WTC11 (cell line): Measurements from ENCODE around the gene TMEM39A. TPM values are rescaled to one million over a fixed set of nuclear protein-coding genes. Genes with fewer than 3 reads are reported as not detected.

Source experiments
- ATAC-seq: fragments of 200-7000 bp; cut with Tn5 transposase; 2 replicates; pipeline ENCODE4 v1.10.0; 2021; ENCODE audit warnings: mild to moderate bottlenecking, moderate library complexity
- CTCF ChIA-PET: fragments of 300-600 bp; sonication (Branson Sonifier 250); formaldehyde crosslinking; loops from one replicate; lab custom pipeline; 2021; ENCODE audit warnings: antibody characterized with exemption; lab: Charles Lee
- POLR2A ChIA-PET: fragments of 350-600 bp; sonication (Branson Sonifier 250); formaldehyde crosslinking; loops from one replicate; lab custom pipeline; 2021; ENCODE audit warnings: antibody characterized with exemption; lab: Charles Lee
- DNase-seq: peaks from one replicate; pipeline ENCODE4 v3.0.0; 2021; ENCODE audit warnings: low spot score
- H3K27ac Mint-ChIP-seq: 2 replicates; pipeline ENCODE4 v1.8.0; 2021; ENCODE audit warnings: mixed read lengths
- H3K27me3 Mint-ChIP-seq: 2 replicates; pipeline ENCODE4 v1.8.0; 2021; ENCODE audit warnings: low read depth, mild to moderate bottlenecking, moderate library complexity, mixed read lengths
- H3K36me3 Mint-ChIP-seq: 2 replicates; pipeline ENCODE4 v1.8.0; 2021; ENCODE audit warnings: mixed read lengths
- H3K4me1 Mint-ChIP-seq: 2 replicates; pipeline ENCODE4 v1.8.0; 2022; ENCODE audit warnings: mixed read lengths
- H3K4me3 Mint-ChIP-seq: 2 replicates; pipeline ENCODE4 v1.8.0; 2021; ENCODE audit warnings: mild to moderate bottlenecking, moderate library complexity, mixed read lengths
- H3K9me3 Mint-ChIP-seq: 2 replicates; pipeline ENCODE4 v1.8.0; 2021; ENCODE audit warnings: mixed read lengths
- ATF1 ChIP-seq: sonication (generic); formaldehyde crosslinking; IDR thresholded peaks from 2 replicates; pipeline ENCODE4 v1.8.1; 2023; ENCODE audit warnings: mild to moderate bottlenecking, moderate library complexity, missing genetic modification reagents
- CREB1 ChIP-seq: sonication (generic); formaldehyde crosslinking; IDR thresholded peaks from 2 replicates; pipeline ENCODE4 v1.8.0; 2023; ENCODE audit warnings: mild to moderate bottlenecking, missing genetic modification reagents
- ESRRA ChIP-seq: sonication (generic); formaldehyde crosslinking; IDR thresholded peaks from 2 replicates; pipeline ENCODE4 v1.8.1; 2022; ENCODE audit warnings: mild to moderate bottlenecking, missing genetic modification reagents, borderline replicate concordance
- GABPB1 ChIP-seq: sonication (generic); formaldehyde crosslinking; IDR thresholded peaks from 2 replicates; pipeline ENCODE4 v1.8.1; 2023; ENCODE audit warnings: mild to moderate bottlenecking, missing genetic modification reagents
- GRHL2 ChIP-seq: fragments of 250-450 bp; sonication (Bioruptor Pico); IDR thresholded peaks from 2 replicates; pipeline ENCODE4 v1.8.0; 2022; ENCODE audit warnings: mild to moderate bottlenecking, moderate library complexity; ENCODE audit not compliant: insufficient replicate concordance, severe bottlenecking
- JAZF1 ChIP-seq: fragments of 250-450 bp; sonication (Bioruptor Pico); IDR thresholded peaks from 2 replicates; pipeline ENCODE4 v1.9.0; 2021; ENCODE audit warnings: moderate library complexity, mild to moderate bottlenecking, inconsistent platforms
- MYBL2 ChIP-seq: sonication (generic); formaldehyde crosslinking; IDR thresholded peaks from 2 replicates; pipeline ENCODE4 v1.8.1; 2023; ENCODE audit warnings: mild to moderate bottlenecking, moderate library complexity, missing genetic modification reagents
- NFATC4 ChIP-seq: fragments of 250-450 bp; sonication (Bioruptor Pico); IDR thresholded peaks from 2 replicates; pipeline ENCODE4 v1.9.0; 2021; ENCODE audit warnings: mild to moderate bottlenecking
- SMAD4 ChIP-seq: sonication (generic); formaldehyde crosslinking; IDR thresholded peaks from 2 replicates; pipeline ENCODE4 v1.8.0; 2022; ENCODE audit warnings: mild to moderate bottlenecking, missing genetic modification reagents
- SP1 ChIP-seq: sonication (generic); formaldehyde crosslinking; conservative IDR thresholded peaks from 2 replicates; pipeline ENCODE4 v1.8.1; 2022; ENCODE audit warnings: missing genetic modification reagents
- TEAD4 ChIP-seq: sonication (generic); formaldehyde crosslinking; IDR thresholded peaks from 2 replicates; pipeline ENCODE4 v1.8.0; 2022; ENCODE audit warnings: mild to moderate bottlenecking, missing genetic modification reagents
- ZNF416 ChIP-seq: fragments of 250-450 bp; sonication (Bioruptor Pico); IDR thresholded peaks from 2 replicates; pipeline ENCODE4 v1.9.0; 2021; ENCODE audit warnings: mild to moderate bottlenecking, inconsistent platforms
- total RNA-seq: library from RNA; stranded (reverse); gene quantifications from 3 replicates; pipeline ENCODE4 v1.2.3, GENCODE V29; 2021
- TF ChIP-seq, protein P1 (sequence below): sonication (generic); formaldehyde crosslinking; IDR thresholded peaks from 2 replicates; pipeline ENCODE4 v1.8.1; 2023; ENCODE audit warnings: mild to moderate bottlenecking, missing genetic modification reagents
- TF ChIP-seq, protein P2 (sequence below): fragments of 250-450 bp; sonication (Bioruptor Pico); IDR thresholded peaks from 2 replicates; pipeline ENCODE4 v1.9.0; 2021; ENCODE audit warnings: mild to moderate bottlenecking, borderline replicate concordance
- TF ChIP-seq, protein P3 (sequence below): sonication (generic); formaldehyde crosslinking; IDR thresholded peaks from 2 replicates; pipeline ENCODE4 v1.8.1; 2022; ENCODE audit warnings: mild to moderate bottlenecking, moderate library complexity, missing genetic modification reagents
- TF ChIP-seq, protein P4 (sequence below): fragments of 250-450 bp; sonication (Bioruptor Pico); IDR thresholded peaks from 2 replicates; pipeline ENCODE4 v2.1.2; 2022; ENCODE audit warnings: mild to moderate bottlenecking, moderate library complexity
- TF ChIP-seq, protein P5 (sequence below): sonication (generic); formaldehyde crosslinking; IDR thresholded peaks from 2 replicates; pipeline ENCODE4 v1.8.0; 2023; ENCODE audit warnings: missing genetic modification reagents
- TF ChIP-seq, protein P6 (sequence below): sonication (generic); formaldehyde crosslinking; IDR thresholded peaks from 2 replicates; pipeline ENCODE4 v1.8.0; 2022; ENCODE audit warnings: mild to moderate bottlenecking, missing genetic modification reagents
- TF ChIP-seq, protein P7 (sequence below): fragments of 250-450 bp; sonication (Bioruptor Pico); conservative IDR thresholded peaks from 2 replicates; pipeline ENCODE4 v1.9.0; 2021; ENCODE audit warnings: mild to moderate bottlenecking
- TF ChIP-seq, protein P8 (sequence below): sonication (generic); formaldehyde crosslinking; IDR thresholded peaks from 2 replicates; pipeline ENCODE4 v1.8.0; 2023; ENCODE audit warnings: mild to moderate bottlenecking, missing genetic modification reagents

The TMEM39A gene
- total RNA-seq, 1 experiment from 2014 or later: 44.5 TPM

DNA sequence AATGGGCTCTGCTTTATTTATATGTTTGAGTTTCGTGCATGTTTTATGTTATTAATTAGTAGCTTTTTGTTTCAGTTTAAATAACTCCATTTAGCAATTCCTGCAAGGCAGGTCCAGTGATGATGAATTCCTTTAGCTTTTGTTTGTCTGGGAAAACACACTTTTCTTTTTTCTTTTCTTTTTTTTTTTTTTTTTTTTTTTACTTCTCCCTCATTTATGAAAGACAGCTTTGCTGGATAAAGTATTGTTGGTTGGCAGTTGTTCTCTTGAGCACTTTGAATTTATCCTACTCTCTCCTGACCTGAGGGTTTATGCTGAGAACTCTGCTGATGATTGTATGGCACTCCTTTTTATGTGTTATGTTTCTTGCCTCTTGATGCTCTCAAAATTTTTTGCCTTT, 35.7 kb downstream of the TMEM39A start (continued):
- TF ChIP-seq, protein P1, sequence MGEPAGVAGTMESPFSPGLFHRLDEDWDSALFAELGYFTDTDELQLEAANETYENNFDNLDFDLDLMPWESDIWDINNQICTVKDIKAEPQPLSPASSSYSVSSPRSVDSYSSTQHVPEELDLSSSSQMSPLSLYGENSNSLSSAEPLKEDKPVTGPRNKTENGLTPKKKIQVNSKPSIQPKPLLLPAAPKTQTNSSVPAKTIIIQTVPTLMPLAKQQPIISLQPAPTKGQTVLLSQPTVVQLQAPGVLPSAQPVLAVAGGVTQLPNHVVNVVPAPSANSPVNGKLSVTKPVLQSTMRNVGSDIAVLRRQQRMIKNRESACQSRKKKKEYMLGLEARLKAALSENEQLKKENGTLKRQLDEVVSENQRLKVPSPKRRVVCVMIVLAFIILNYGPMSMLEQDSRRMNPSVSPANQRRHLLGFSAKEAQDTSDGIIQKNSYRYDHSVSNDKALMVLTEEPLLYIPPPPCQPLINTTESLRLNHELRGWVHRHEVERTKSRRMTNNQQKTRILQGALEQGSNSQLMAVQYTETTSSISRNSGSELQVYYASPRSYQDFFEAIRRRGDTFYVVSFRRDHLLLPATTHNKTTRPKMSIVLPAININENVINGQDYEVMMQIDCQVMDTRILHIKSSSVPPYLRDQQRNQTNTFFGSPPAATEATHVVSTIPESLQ: no peak
- TF ChIP-seq, protein P2, sequence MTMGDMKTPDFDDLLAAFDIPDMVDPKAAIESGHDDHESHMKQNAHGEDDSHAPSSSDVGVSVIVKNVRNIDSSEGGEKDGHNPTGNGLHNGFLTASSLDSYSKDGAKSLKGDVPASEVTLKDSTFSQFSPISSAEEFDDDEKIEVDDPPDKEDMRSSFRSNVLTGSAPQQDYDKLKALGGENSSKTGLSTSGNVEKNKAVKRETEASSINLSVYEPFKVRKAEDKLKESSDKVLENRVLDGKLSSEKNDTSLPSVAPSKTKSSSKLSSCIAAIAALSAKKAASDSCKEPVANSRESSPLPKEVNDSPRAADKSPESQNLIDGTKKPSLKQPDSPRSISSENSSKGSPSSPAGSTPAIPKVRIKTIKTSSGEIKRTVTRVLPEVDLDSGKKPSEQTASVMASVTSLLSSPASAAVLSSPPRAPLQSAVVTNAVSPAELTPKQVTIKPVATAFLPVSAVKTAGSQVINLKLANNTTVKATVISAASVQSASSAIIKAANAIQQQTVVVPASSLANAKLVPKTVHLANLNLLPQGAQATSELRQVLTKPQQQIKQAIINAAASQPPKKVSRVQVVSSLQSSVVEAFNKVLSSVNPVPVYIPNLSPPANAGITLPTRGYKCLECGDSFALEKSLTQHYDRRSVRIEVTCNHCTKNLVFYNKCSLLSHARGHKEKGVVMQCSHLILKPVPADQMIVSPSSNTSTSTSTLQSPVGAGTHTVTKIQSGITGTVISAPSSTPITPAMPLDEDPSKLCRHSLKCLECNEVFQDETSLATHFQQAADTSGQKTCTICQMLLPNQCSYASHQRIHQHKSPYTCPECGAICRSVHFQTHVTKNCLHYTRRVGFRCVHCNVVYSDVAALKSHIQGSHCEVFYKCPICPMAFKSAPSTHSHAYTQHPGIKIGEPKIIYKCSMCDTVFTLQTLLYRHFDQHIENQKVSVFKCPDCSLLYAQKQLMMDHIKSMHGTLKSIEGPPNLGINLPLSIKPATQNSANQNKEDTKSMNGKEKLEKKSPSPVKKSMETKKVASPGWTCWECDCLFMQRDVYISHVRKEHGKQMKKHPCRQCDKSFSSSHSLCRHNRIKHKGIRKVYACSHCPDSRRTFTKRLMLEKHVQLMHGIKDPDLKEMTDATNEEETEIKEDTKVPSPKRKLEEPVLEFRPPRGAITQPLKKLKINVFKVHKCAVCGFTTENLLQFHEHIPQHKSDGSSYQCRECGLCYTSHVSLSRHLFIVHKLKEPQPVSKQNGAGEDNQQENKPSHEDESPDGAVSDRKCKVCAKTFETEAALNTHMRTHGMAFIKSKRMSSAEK (CRISPR knock-in tag): no peak
- no peak for TF ChIP-seq SP1 (CRISPR knock-in tag)

DNA sequence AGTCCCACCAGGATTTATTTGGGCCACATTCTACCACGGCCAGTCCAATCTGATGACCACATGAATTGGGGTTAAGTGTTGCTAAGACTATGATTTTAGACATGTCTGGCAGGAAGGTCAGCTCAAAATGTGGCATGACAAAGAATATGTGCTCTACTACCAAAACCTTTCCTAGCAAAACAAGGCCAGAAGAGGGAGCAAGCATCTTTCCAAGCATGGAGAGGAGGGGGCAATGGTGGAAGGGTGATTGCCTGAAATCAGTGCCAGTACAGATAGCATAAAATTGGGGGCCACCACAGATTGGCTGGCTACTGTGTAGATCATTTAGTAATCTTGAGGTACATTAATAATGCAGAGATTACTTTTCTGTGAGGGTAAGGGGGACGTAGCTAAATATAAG, 43.2 kb downstream of the TMEM39A start:
- POLR2A ChIA-PET: no interaction called here
- no peak overlapping the region for H3K27ac Mint-ChIP-seq
- no peaks in the 10 kb centered on the region for H3K4me1 Mint-ChIP-seq
- H3K27me3 Mint-ChIP-seq: peaks cover under 1% of the 10 kb centered on the region; the same call in 1 of the 2 replicates
- peaks cover 15% of the 10 kb centered on the region for H3K9me3 Mint-ChIP-seq
- no peak for DNase-seq
- no peak for TF ChIP-seq ESRRA (CRISPR knock-in tag)
- TF ChIP-seq, protein P3, sequence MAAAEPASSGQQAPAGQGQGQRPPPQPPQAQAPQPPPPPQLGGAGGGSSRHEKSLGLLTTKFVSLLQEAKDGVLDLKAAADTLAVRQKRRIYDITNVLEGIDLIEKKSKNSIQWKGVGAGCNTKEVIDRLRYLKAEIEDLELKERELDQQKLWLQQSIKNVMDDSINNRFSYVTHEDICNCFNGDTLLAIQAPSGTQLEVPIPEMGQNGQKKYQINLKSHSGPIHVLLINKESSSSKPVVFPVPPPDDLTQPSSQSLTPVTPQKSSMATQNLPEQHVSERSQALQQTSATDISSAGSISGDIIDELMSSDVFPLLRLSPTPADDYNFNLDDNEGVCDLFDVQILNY (CRISPR knock-in tag): no peak
- no peak for TF ChIP-seq JAZF1 (CRISPR knock-in tag)
- no peak for TF ChIP-seq CREB1 (CRISPR knock-in tag)
- no peak for TF ChIP-seq NFATC4 (CRISPR knock-in tag)
- TF ChIP-seq, protein P4, sequence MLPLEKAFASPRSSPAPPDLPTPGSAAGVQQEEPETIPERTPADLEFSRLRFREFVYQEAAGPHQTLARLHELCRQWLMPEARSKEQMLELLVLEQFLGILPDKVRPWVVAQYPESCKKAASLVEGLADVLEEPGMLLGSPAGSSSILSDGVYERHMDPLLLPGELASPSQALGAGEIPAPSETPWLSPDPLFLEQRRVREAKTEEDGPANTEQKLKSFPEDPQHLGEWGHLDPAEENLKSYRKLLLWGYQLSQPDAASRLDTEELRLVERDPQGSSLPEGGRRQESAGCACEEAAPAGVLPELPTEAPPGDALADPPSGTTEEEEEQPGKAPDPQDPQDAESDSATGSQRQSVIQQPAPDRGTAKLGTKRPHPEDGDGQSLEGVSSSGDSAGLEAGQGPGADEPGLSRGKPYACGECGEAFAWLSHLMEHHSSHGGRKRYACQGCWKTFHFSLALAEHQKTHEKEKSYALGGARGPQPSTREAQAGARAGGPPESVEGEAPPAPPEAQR (CRISPR knock-in tag): no peak
- TF ChIP-seq SMAD4 (CRISPR knock-in tag): no peak
- TF ChIP-seq, protein P5, sequence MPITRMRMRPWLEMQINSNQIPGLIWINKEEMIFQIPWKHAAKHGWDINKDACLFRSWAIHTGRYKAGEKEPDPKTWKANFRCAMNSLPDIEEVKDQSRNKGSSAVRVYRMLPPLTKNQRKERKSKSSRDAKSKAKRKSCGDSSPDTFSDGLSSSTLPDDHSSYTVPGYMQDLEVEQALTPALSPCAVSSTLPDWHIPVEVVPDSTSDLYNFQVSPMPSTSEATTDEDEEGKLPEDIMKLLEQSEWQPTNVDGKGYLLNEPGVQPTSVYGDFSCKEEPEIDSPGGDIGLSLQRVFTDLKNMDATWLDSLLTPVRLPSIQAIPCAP (CRISPR knock-in tag): no peak
- no peak for TF ChIP-seq GRHL2 (CRISPR knock-in tag)
- TF ChIP-seq, protein P6, sequence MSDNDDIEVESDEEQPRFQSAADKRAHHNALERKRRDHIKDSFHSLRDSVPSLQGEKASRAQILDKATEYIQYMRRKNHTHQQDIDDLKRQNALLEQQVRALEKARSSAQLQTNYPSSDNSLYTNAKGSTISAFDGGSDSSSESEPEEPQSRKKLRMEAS (CRISPR knock-in tag): no peak
- TF ChIP-seq ZNF416 (CRISPR knock-in tag): no peak
- no peak for TF ChIP-seq GABPB1 (CRISPR knock-in tag)
- no peak for TF ChIP-seq TEAD4 (CRISPR knock-in tag)
- TF ChIP-seq, protein P7, sequence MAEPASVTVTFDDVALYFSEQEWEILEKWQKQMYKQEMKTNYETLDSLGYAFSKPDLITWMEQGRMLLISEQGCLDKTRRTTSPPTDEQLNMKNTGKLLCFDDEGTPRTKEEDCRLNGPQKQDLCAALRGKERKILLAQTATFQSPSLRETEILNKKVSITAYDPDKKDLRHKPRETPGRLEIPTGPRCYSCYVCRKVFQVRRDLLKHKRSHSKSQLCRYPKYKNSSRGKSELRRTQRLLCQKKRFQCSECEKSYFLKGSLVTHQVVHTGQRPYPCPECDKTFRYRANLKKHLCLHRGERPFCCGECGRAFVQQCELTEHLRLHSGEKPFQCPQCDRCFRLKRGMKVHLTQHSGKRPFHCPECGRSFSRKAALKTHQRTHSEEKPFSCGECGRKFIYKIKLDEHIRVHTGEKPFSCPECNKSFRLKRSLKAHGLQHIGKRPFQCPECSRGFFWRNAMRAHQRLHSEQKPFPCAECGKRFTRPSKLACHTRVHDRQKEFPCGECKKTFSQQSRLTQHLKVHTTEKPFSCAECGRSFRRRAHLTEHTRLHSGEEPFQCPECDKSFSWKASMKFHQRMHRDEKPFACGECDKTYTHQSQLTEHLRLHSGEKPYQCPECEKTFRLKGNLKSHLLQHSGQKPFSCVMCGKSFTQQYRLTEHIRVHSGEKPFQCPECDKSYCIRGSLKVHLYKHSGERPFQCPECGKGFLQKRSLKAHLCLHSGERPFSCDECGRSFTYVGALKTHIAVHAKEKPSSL (CRISPR knock-in tag): no peak
- no peak for TF ChIP-seq ATF1 (CRISPR knock-in tag)
- TF ChIP-seq MYBL2 (CRISPR knock-in tag): no peak
- TF ChIP-seq, protein P8, sequence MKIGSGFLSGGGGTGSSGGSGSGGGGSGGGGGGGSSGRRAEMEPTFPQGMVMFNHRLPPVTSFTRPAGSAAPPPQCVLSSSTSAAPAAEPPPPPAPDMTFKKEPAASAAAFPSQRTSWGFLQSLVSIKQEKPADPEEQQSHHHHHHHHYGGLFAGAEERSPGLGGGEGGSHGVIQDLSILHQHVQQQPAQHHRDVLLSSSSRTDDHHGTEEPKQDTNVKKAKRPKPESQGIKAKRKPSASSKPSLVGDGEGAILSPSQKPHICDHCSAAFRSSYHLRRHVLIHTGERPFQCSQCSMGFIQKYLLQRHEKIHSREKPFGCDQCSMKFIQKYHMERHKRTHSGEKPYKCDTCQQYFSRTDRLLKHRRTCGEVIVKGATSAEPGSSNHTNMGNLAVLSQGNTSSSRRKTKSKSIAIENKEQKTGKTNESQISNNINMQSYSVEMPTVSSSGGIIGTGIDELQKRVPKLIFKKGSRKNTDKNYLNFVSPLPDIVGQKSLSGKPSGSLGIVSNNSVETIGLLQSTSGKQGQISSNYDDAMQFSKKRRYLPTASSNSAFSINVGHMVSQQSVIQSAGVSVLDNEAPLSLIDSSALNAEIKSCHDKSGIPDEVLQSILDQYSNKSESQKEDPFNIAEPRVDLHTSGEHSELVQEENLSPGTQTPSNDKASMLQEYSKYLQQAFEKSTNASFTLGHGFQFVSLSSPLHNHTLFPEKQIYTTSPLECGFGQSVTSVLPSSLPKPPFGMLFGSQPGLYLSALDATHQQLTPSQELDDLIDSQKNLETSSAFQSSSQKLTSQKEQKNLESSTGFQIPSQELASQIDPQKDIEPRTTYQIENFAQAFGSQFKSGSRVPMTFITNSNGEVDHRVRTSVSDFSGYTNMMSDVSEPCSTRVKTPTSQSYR: no peak
- ATAC-seq: peak; percentile 93
- CTCF ChIA-PET: interaction anchor here (0.6 to 1.3 kb wide), 12 partner anchors 9 to 261 kb away, joined by 3 to 8 read pairs (median 4); partner anchors contain the start of genes B4GALT4 and UPK1B
- no peak overlapping the region for H3K4me3 Mint-ChIP-seq
- peaks cover 6% of the 10 kb centered on the region for H3K36me3 Mint-ChIP-seq
